HepG2 (cell line): ENCODE data around the gene DPP3. TPM values are rescaled to one million over a fixed set of nuclear protein-coding genes. Genes with fewer than 3 reads are reported as not detected.

Experiments
- ASH2L ChIP-seq: fragments of 300-600, 200-600 bp; sonication (generic); IDR thresholded peaks from 2 replicates; pipeline ENCODE4 v1.7.0; 2017; ENCODE audit warnings: low read depth, mild to moderate bottlenecking, moderate library complexity, mixed read lengths, low read length; ENCODE audit not compliant: insufficient read length
- CERS6 ChIP-seq: sonication (generic); formaldehyde crosslinking; IDR thresholded peaks from 2 replicates; pipeline ENCODE4 v1.5.0; 2020; ENCODE audit warnings: missing genetic modification reagents
- GABPA ChIP-seq, 2 experiments: IDR thresholded peaks; 2 replicates each; pipeline ENCODE4 v1.6.1; 2011 to 2016; ENCODE audit warnings: low read depth in 2 of 2, low read length in 1 of 2, missing biosample characterization in 1 of 2, missing genetic modification characterization in 1 of 2
- GATAD2A ChIP-seq: IDR thresholded peaks from 2 replicates; pipeline ENCODE4 v1.6.1; 2016
- HDAC1 ChIP-seq: sonication (generic); formaldehyde crosslinking; IDR thresholded peaks from 2 replicates; pipeline ENCODE4 v1.5.1; 2020; ENCODE audit warnings: mild to moderate bottlenecking, missing genetic modification reagents
- MLLT10 ChIP-seq: sonication (generic); formaldehyde crosslinking; IDR thresholded peaks from 2 replicates; pipeline ENCODE4 v1.4.0; 2020; ENCODE audit warnings: missing genetic modification reagents
- MTERF4 ChIP-seq: sonication (generic); formaldehyde crosslinking; IDR thresholded peaks from 2 replicates; pipeline ENCODE4 v1.8.0; 2023; ENCODE audit warnings: mild to moderate bottlenecking, missing genetic modification reagents
- NFYB ChIP-seq: sonication (generic); formaldehyde crosslinking; IDR thresholded peaks from 2 replicates; pipeline ENCODE4 v1.4.0; 2020; ENCODE audit warnings: missing genetic modification reagents
- NR2F2 ChIP-seq: IDR thresholded peaks from 2 replicates; pipeline ENCODE4 v1.6.1; 2012; ENCODE audit warnings: low read depth, inconsistent platforms, borderline replicate concordance
- PHF20 ChIP-seq: sonication (generic); formaldehyde crosslinking; IDR thresholded peaks from 2 replicates; pipeline ENCODE4 v1.5.0; 2020; ENCODE audit warnings: mild to moderate bottlenecking, missing genetic modification reagents
- RAD21 ChIP-seq: fragments of 450-650 bp; formaldehyde crosslinking; IDR thresholded peaks from 2 replicates; pipeline ENCODE4 v1.5.0; 2020; ENCODE audit warnings: mild to moderate bottlenecking
- SMAD3 ChIP-seq: sonication (generic); formaldehyde crosslinking; IDR thresholded peaks from 2 replicates; pipeline ENCODE4 v1.4.0; 2020; ENCODE audit warnings: missing genetic modification reagents
- SOX6 ChIP-seq, 2 experiments: fragments of 450-650 bp in 1 of 2; sonication (generic) in 1 of 2; formaldehyde crosslinking in 1 of 2; IDR thresholded peaks; 2 replicates each; pipeline versions ENCODE4 v1.4.0 to v1.6.1; 2017 to 2020; ENCODE audit warnings: antibody characterized with exemption in 1 of 2, mild to moderate bottlenecking in 1 of 2, missing genetic modification reagents in 1 of 2
- SRSF4 ChIP-seq: fragments of 200-400 bp; formaldehyde crosslinking; IDR thresholded peaks from one replicate; pipeline ENCODE4 v1.6.1; 2018; ENCODE audit warnings: mild to moderate bottlenecking, low read depth, low read length, moderate library complexity; ENCODE audit not compliant: poor library complexity, severe bottlenecking
- ZFYVE20 ChIP-seq: sonication (generic); formaldehyde crosslinking; IDR thresholded peaks from 2 replicates; pipeline ENCODE4 v1.8.0; 2023; ENCODE audit warnings: low read depth, mild to moderate bottlenecking, moderate library complexity, missing genetic modification reagents, borderline replicate concordance
- ZKSCAN8 ChIP-seq: IDR thresholded peaks from 2 replicates; pipeline ENCODE4 v1.6.1; 2016; ENCODE audit warnings: borderline replicate concordance, missing genetic modification reagents, missing compliant biosample characterization
- ZNF142 ChIP-seq: sonication (generic); formaldehyde crosslinking; IDR thresholded peaks from 2 replicates; pipeline ENCODE4 v1.4.0; 2020; ENCODE audit warnings: missing genetic modification reagents
- ZNF225 ChIP-seq: sonication (generic); formaldehyde crosslinking; IDR thresholded peaks from 2 replicates; pipeline ENCODE4 v1.4.0; 2020; ENCODE audit warnings: mild to moderate bottlenecking, missing genetic modification reagents
- ZNF30 ChIP-seq: sonication (generic); formaldehyde crosslinking; IDR thresholded peaks from 2 replicates; pipeline ENCODE4 v1.5.0; 2020; ENCODE audit warnings: mild to moderate bottlenecking, missing genetic modification reagents
- ZNF615 ChIP-seq: sonication (generic); formaldehyde crosslinking; IDR thresholded peaks from 2 replicates; pipeline ENCODE4 v1.5.0; 2020; ENCODE audit warnings: mild to moderate bottlenecking, missing genetic modification reagents, borderline replicate concordance
- ZNF660 ChIP-seq: sonication (generic); formaldehyde crosslinking; IDR thresholded peaks from 2 replicates; pipeline ENCODE4 v1.5.1; 2020; ENCODE audit warnings: mild to moderate bottlenecking, low read depth, missing genetic modification reagents, borderline replicate concordance
- ZNF737 ChIP-seq: sonication (generic); formaldehyde crosslinking; IDR thresholded peaks from 2 replicates; pipeline ENCODE4 v1.5.0; 2020; ENCODE audit warnings: missing genetic modification reagents, mild to moderate bottlenecking, borderline replicate concordance
- polyA plus RNA-seq, 8 experiments: library from polyadenylated mRNA; depleted of rRNA in 3 of 8; stranded (reverse) in 7 of 8; unstranded in 1 of 8; fragments of >200 nt; fragmentation: Illumina TruSeq in 4 of 8; extraction: Trizol in 4 of 8; gene quantifications; 2 replicates each; pipeline versions ENCODE4 v1.2.1 to v1.2.3, GENCODE V29; 2011 to 2016; ENCODE audit warnings: low read depth in 4 of 8, missing spikeins in 1 of 8, mixed read lengths in 1 of 8; ENCODE audit not compliant: insufficient read depth in 1 of 8
- total RNA-seq, 5 experiments: library from RNA; depleted of rRNA; stranded (reverse); fragments of >200 nt; fragmentation: Illumina TruSeq; extraction: Trizol; gene quantifications; 2 replicates each; pipeline ENCODE4 v1.2.3, GENCODE V29; 2016; ENCODE audit warnings: low read depth in 1 of 5

DPP3 gene
- total and polyA plus RNA-seq, 2 of the 13 experiments (the other 11 are each of a cell fraction or from before 2014, with no cell fraction given) = 38.4 to 59.8 TPM

GRCh38 chr11:66480117-66480938, at the start of gene DPP3 (continued):
- TF ChIP-seq RAD21 (no peak; the same call in 1 of the 2 replicates), SMAD3 (no peak), ZKSCAN8 (CRISPR knock-in tag) (no peak), ZFYVE20 (CRISPR knock-in tag) (no peak; the same call in 1 of the 2 replicates), NFYB (CRISPR knock-in tag) (peak; percentile 96), MTERF4 (no peak), ZNF660 (no peak), MLLT10 (no peak), ASH2L (peak; percentile 93), ZNF737 (0 out of 2 replicates have a peak, but pooled peaks have one; percentile 49), ZNF225 (CRISPR knock-in tag) (no peak), ZNF615 (CRISPR knock-in tag) (no peak), HDAC1 (peak; percentile 90), ZNF30 (peak; percentile 54; the same call in 1 of the 2 replicates), GATAD2A (CRISPR knock-in tag) (no peak), GABPA (IDR thresholded peaks at IDR 0.05; ENCODE audit: low read depth, low read length) (peak; percentile 76), GABPA (CRISPR knock-in tag; IDR thresholded peaks at IDR 0.05; ENCODE audit: low read depth) (peak; percentile 92), SOX6 (IDR thresholded peaks at IDR 0.05) (no peak), SOX6 (CRISPR knock-in tag; IDR thresholded peaks at IDR 0.05) (peak; percentile 52; the same call in 1 of the 2 replicates), PHF20 (peak; percentile 92), SRSF4 (no peak), CERS6 (CRISPR knock-in tag) (no peak), ZNF142 (no peak), NR2F2 (peak; percentile 51; the same call in 1 of the 2 replicates)
